ENCODE results near the gene HTR3B.
A peak's percentile ranks its signal among the peaks of the same experiment; 100 is the strongest.

Gene HTR3B

DNA sequence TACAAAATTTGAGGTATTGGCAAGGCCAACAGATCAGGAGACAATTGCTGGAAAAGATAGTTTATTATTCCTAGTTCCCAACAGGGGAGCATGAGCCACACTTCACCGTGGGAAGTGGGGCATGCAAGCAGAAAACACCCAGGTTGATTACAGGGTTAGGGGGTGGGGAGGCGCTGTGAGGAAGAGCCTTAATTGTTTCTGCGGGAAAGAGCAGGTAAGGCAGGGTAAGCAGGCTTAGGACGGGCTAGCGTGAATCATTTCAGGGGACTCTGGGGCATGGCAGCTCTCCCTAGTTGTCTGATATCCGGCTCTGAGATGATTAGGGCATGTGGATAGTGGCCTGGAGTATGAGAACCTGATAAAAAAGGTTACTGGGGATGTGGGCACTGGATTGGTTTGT lies 49.6 kb downstream of the HTR3B start:
- TF ChIP-seq, protein P1, sequence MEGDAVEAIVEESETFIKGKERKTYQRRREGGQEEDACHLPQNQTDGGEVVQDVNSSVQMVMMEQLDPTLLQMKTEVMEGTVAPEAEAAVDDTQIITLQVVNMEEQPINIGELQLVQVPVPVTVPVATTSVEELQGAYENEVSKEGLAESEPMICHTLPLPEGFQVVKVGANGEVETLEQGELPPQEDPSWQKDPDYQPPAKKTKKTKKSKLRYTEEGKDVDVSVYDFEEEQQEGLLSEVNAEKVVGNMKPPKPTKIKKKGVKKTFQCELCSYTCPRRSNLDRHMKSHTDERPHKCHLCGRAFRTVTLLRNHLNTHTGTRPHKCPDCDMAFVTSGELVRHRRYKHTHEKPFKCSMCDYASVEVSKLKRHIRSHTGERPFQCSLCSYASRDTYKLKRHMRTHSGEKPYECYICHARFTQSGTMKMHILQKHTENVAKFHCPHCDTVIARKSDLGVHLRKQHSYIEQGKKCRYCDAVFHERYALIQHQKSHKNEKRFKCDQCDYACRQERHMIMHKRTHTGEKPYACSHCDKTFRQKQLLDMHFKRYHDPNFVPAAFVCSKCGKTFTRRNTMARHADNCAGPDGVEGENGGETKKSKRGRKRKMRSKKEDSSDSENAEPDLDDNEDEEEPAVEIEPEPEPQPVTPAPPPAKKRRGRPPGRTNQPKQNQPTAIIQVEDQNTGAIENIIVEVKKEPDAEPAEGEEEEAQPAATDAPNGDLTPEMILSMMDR (IDR thresholded peaks at IDR 0.05; ENCODE audit: control insufficient read depth, extremely low read depth, insufficient read depth) = no peak
- H3K4me3 ChIP-seq (ENCODE audit: low read depth, low read length) = no peak overlapping the region
- no peak for DNase-seq (ENCODE audit: low read depth)

DNA sequence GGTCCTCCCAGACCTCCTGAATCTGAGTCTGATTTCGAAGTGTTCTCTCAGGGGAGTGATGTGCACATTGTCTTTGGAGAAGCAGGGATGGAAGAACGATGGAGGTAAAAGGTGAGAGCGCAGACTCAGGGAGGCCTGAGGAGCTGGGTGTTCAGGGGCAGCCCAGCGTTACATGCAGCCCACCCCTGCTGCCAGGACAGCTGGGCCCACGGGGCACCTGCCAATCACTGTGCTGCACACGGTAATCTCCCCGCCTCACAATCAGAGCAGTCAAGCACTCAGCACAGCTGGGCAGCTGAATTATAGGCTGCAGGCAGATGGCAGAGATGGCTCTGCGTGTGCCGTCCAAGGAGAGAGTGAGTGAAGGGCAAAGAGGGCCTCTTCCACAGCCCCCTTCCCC lies 52.4 kb downstream of the HTR3B start:
- TF ChIP-seq, protein P1 (IDR thresholded peaks at IDR 0.05; ENCODE audit: control insufficient read depth, extremely low read depth, insufficient read depth) = no peak
- no peak for DNase-seq (ENCODE audit: low read depth)
- H3K4me3 ChIP-seq (ENCODE audit: low read depth, low read length) = no peak overlapping the region

DNA sequence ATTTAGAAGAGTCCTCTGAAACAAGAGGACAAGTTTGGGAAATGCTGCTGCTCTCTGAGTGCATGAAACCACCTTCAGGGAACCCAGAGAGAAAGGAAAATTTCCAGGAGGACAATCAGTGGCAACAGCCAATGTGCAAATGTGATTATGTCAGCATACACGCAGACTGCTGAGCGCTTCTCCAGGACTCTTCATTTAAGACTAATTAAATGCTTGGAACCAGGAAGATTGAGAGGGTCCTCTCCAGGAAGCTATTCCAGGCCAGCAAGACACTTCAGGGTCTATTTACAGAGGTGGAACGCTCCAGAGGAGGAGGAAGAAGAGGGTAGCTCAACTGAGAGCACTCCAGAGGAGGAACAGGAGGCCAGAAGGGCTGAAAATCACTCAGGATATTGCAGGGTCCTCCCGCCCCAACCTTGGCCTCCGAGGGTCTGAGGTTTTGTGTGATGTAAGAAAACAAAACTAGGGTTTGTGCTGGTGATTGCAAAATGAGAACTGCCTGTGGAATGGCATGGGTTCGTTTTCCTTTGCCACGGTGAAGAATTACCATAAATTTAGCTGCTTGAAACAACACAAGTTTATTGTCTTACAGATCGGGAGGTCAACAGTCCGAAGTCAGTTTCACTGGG lies 56.2 kb downstream of the HTR3B start:
- TF ChIP-seq, protein P1 (IDR thresholded peaks at IDR 0.05; ENCODE audit: control insufficient read depth, extremely low read depth, insufficient read depth) = no peak
- no peak overlapping the region for H3K4me3 ChIP-seq (ENCODE audit: low read depth, low read length)
- DNase-seq (ENCODE audit: low read depth) = no peak

DNA sequence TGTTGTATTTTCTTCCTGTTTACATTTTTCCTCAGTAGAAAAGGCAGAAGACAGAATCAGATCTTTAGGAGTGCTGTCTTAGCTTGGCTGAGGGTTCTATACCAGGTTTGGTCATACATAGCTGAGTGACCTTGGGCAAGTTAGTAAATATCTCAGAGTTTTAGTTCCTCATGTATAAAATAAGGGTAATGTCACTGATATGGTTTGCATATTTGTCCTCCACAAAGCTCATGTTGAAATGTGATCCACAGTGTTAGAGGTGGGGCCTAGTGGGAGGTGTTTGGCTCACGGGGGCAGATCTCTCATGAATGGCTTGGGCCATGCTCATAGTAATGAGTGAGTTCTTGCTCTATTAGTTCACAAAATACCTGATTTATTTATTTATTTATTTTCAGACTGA lies 62.8 kb downstream of the HTR3B start:
- DNase-seq (ENCODE audit: low read depth) = no peak
- no peak overlapping the region for H3K4me3 ChIP-seq (ENCODE audit: low read depth, low read length)
- TF ChIP-seq, protein P1 (IDR thresholded peaks at IDR 0.05; ENCODE audit: control insufficient read depth, extremely low read depth, insufficient read depth) = no peak

DNA sequence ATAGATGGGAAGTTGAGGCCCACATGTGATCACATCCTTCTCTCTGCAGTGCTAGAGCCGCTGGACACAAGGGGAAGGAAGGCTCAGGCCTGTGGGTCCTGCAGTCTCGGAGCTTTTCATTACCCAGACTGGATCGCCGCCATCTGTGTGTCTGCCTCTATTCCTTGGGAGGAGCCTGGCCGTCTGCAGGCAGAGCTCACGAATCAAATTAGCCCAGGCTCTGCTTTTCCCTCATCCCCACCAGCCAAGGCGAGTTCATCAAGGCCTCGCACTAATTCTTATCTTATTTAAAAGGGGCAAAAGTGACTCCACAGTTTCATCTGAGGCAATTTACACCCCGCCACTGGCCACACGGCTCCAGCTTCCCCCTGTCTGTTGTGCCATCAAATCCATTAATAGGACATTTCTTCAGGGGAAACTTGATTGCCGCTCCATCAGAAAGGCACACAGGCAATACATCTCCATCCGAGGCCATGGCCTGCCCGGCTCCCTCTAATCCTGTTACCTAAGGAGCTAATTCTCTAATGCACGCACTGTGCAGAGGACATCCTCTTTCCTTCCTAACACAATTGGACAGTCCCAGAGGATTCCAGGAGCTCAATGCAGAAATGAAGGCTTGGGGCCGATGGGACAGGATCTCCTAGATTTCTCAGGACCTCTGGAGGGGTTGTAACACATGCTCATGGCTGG lies 67.1 kb downstream of the HTR3B start:
- H3K4me3 ChIP-seq (ENCODE audit: low read depth, low read length) = no peak overlapping the region
- no peak for DNase-seq (ENCODE audit: low read depth)
- TF ChIP-seq, protein P1 (IDR thresholded peaks at IDR 0.05; ENCODE audit: control insufficient read depth, extremely low read depth, insufficient read depth) = no peak

DNA sequence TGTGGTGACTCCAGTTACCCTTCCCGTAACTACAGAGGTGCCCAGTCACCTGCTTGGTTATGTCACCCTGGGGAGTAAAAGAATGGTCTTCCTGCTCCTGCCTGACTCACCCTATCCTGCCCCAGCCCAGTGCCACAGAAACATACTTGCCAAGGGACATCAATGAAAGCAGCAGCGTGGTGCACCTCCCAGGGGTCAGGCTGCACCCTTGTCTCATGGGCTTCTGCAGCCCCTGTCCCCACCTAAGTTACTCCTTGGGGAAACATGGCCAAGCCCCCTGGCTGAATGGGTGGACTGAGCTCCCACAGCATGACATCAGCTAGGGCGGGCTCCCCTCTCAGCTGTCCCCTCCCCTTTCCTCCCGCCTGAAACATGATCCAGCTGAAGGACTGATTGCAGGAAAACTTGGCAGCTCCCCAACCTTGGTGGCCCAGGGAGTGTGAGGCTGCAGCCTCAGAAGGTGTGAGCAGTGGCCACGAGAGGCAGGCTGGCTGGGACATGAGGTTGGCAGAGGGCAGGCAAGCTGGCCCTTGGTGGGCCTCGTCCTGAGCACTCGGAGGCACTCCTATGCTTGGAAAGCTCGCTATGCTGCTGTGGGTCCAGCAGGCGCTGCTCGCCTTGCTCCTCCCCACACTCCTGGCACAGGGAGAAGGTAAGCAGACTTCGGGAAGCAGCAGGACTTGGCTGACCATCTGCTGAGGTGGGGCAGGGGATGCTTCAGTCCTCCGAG lies 70.3 kb downstream of the HTR3B start, which contains the start of gene HTR3A:
Gene HTR3A (plus strand): TSS at position 368 of the 730 bp plus-strand sequence. CDS start 218 bp downstream, at position 586.
- no peak within 1 kb of the TSS for H3K4me3 ChIP-seq (ENCODE audit: low read depth, low read length)
- peak; percentile 34 for DNase-seq (ENCODE audit: low read depth)
- TF ChIP-seq, protein P1 (IDR thresholded peaks at IDR 0.05; ENCODE audit: control insufficient read depth, extremely low read depth, insufficient read depth) = no peak

All from LNCaP clone FGC (cell line).